Right hindlimb (tissue), 1 donor: ENCODE measurements around the gene AKNAD1.
"Not testable (repeated sequence)": the region's sequence is repeated elsewhere in the genome, so short reads cannot be mapped to it uniquely, and the experiment has no call there.

Source experiments
- DNase-seq: peaks from one replicate; pipeline ENCODE4 v3.0.0-alpha.2; 2018

AKNAD1 gene

GRCh38 chr1:108829498-108829916 is 27.4 kb downstream of the AKNAD1 start:
- DNase-seq: no peak

DNA sequence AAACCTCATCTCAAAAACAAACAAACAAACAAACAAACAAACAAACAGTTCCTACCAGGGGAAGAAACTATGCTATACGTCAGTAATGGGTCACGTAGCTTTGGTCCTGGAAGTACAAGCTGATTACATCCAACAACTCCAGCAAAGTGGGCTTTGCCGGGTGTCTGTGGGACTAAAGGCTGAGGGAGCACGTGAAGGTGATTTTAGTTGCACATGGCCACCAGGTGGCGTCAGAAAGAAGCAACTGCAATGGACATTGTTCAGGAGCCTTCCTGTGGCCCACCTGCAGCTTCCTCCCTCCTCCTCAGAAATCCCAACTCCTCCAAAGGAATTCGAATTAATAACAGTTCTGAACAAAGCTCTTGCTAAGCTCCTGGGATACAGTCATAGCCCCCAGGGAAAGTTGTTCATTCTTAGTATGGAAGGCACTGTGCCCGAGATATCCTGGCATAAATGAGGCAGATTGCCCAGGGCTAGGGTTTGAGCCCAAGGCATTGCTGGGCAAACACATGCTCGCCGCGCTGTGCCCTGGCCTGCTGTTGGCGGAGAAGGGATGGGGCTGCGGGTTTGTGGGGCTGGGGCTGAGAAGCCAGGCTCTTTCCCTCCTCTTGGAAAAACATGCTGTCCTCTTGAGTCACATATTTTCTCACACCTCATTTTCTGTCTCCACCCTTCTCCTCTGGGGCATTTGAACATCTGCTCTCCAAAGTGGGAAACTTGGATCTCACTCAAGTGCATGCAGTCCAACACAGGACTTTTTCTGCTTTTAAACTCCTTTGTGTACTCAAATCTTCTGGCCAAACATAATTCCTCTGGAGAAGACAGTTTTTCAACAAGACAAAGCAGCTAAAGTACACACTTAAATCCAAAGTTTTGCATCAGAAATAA is 28.6 kb downstream of the AKNAD1 start:
- DNase-seq: peak; percentile 79

DNA sequence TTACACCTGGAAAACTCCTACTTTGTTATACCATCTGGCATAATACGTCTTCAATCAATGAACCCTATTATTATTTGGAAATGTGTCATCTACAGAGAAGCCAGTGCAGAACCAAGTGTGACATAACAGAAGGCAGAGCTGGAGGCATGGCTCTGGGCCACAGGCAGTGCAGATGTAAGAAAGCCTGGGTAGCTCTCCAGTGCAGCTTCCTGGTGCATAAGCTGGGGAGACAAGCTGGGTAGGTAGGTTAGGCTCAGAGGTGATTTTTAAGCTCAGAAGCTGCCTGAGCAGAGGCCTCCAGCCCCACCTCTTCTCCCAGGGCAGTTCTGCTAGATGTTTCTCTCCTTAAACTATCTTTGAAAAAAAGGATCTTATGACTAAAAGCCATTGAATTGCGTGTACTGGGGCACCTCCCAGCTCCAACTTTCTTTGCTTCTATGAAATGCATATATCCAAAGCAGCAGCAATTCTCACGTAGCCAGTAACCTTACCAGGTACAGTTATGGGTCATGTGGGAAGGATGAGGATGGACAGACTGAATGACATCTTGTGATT is 30.7 kb downstream of the AKNAD1 start:
- no peak for DNase-seq

GRCh38 chr1:108824051-108824450 is 32.8 kb downstream of the AKNAD1 start:
- DNase-seq: no peak

DNA sequence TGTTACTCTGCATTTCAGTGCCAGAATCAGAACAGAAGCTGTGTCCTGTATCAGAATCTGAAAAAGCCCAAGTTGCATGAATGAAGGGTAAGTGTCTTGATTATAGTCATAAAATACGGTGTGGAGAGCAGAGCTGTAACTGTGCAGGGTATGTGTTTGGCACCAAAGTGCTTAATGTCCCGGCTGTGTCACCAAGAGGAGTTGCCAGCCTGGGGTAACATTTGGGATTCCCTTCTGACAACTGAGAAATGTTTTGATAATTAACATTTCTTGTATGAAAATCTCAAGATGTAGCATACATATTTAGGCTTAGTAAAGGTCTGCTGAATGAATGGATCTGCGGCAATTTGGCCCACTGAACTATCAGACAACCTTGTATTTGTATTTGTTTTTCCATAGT is 33.3 kb downstream of the AKNAD1 start:
- no peak for DNase-seq

- no peak for DNase-seq
Measured at GRCh38 chr1:108819878-108820277, 37.0 kb downstream of the AKNAD1 start.

DNA sequence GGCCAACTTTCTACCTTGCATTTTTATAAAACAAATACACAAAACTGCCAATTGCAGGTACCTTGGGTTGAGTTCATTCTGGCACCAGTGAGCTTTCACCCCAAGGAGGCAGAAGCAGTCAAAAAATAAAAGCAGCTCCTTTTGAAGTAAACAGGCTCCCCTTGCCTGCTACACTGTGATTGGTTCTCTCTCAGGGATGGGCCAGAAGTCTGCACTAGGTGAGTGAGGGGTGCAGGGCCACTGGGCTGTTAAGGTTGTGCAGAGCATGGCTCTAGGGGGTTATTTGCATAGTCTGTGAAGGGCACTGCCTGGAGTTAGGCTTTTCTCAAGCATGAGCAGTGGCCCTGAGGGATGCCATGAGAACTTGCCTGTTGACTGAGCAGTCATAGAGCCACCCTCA is 39.1 kb downstream of the AKNAD1 start:
- no peak for DNase-seq

DNA sequence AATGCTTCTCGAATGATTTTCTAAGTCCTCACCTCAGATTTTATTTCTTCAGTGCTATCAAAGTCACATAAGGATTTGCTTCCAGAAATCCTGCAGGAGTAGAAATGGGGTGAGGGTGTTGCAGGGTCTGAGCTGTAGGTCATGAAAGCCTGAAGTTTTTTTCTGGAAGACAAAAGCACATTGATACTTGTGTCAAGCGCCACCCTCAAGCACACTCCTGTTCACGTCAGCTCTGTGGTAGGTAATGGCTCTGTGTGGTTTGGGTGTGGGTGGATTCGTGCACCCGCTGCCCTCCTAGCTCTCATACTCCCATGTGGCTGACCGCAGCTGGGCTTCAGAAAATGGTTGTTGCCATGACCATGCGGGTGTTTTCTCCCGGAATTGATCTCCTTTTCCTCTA is 39.9 kb downstream of the AKNAD1 start:
- DNase-seq: peak; percentile 83

DNA sequence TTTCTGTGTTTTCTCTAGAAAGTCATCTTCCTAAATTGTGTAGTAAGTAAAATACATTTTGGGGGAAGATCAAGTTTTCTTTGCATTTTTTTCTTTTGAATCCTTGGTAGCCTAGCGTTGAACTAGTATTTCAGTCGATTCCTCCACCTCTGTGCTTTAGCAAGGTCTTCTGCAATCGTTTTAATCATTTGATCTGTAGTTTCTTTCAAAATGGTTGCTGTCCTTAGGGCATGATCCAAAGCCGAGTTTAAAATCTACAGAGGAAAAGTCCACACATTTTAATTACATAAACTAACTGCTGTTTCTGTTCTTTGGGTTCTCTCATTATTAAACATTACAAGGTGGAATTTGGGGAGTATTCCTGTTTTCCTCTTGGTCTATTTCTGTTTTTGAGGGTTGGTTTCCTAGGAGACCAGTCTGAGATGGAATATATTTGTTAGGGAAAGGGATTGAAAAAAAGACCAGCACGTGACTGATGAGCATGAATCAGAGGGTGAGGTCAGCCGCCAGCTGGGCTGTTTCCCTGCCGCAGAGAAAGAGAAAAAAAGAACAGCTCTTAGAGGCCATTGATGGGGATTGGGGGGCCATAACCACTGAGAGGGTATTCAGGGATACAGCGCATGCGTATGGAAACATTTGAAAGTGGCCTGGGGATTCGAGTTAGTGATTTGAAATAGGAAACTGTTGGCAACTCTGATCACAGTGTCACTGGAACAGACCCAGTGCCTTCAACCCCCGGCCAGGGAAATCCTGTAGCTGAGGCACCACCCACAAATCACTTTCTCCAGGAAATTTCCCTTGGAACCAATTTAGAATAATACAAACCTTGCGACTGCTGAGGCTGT is 40.6 kb downstream of the AKNAD1 start:
- DNase-seq: peak; percentile 96

DNA sequence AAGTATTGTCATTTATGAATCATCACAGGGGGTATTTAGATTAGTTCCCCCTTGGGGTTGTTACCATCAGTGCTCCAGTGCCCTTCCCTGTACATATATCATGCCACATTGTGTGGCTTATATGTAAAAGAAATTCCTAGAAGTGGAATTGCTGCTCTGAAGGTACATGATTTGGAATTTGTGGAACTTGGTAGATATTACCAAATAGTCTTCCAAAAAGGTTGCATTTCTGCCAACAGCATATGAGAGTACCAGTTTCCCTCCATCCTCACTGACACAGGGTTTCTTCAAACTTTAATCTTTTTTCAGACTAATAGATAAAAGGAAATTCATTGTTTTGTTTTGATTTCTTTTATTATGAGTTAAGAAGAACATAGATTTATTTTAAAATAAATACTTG is 41.3 kb downstream of the AKNAD1 start:
- DNase-seq: no peak

DNA sequence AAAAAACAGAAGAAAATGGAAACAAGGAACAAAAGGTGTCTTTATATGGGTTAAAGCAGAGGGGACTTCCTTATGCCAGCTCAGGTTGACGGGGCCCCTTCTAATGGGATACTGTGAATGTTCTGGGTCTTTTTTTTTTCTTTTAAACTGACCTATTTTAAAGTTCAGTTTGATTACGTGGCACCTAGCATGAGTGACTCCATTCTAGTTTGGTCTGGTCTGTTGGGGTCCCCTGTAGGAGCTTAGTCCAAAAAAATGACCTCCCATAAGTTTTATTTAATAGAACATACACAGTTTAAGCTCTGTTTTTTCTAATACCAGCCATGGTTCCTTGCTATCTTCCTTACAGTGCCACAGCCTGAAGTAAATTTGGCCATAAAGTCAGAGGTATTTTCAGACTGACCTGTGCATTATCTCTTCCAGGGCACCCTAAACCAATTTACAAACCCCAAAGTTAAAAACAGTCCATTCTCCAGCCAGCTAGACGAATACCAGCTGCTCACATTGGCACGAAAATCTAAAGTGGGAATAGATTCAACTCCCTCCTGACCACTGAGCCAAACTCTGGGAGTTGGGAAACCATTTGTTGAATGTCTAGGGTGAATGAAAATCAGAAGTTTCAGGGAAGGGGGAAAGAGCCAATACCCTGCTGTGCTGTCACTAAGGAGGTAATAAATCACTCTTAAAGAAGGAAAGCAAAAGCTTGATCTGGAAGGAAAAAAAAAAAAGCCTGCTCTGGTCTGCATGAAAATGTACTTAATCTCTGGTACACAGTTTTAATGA is 42.4 kb downstream of the AKNAD1 start:
- peak; percentile 68 for DNase-seq

- DNase-seq: no peak
Measured at GRCh38 chr1:108813326-108813725, 43.6 kb downstream of the AKNAD1 start.

DNA sequence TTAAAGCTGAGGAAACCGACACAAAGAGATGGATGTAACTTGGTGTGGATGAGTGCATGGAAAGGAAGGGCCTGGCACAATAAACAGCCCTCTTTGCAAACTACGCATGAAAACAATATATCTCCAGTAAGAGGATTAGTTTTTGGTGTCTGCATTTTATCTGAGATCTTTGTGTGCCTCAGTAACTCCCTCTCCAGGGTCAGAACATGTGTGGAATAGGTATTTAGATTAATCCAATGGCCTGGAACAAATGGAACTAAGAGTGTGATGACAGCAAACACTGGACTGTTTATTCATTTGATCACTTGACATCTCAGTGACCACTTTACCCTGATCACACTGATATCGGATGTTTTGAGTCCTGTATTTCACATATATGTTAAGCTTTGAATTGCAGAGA is 45.3 kb downstream of the AKNAD1 start:
- no peak for DNase-seq

- DNase-seq: no peak
Measured at GRCh38 chr1:108808438-108808837, 48.5 kb downstream of the AKNAD1 start.

- DNase-seq: no peak
Measured at GRCh38 chr1:108803548-108803947, 53.3 kb downstream of the AKNAD1 start.

GRCh38 chr1:108801101-108801500 is 55.8 kb downstream of the AKNAD1 start:
- no peak for DNase-seq

DNA sequence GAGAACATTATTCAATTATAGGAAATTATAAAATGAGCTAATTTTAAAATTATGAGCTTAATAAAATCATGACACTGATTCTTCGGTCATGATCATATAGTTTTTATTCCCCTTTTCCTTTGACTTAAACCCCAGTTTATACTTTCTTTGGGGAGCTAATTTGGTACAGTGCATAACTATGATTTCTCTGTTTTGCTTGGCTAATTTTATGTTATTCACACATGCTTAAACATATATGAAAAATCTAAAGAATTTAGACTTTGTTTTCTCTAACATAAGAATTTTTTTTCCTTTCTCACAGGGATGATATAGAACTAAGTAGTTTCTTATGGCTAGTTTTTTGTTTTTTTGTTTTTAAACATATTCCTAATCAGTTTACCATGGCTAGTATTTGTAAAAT is 57.9 kb downstream of the AKNAD1 start:
- no peak for DNase-seq

- DNase-seq: no peak
Measured at GRCh38 chr1:108792420-108792819, 64.5 kb downstream of the AKNAD1 start.

- DNase-seq: no peak
Measured at GRCh38 chr1:108791790-108792189, 65.1 kb downstream of the AKNAD1 start.

DNA sequence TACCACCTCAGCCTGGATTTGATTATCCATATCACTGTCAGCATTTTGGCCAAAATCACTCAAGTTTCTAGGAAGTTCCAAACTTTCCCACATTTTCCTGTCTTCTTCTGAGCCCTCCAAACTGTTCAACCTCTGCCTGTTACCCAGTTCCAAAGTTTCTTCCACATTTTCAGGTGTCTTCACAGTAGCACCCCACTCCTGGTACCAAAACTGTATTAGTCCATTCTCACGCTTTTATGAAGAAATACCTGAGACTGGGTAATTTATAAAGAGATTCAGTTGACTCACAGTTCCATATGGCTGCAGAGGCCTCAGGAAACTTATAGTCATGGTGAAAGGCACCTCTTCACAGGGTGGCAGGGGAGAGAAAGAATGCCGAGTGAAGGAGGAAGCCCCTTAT is 71.0 kb downstream of the AKNAD1 start:
- DNase-seq: no peak

DNA sequence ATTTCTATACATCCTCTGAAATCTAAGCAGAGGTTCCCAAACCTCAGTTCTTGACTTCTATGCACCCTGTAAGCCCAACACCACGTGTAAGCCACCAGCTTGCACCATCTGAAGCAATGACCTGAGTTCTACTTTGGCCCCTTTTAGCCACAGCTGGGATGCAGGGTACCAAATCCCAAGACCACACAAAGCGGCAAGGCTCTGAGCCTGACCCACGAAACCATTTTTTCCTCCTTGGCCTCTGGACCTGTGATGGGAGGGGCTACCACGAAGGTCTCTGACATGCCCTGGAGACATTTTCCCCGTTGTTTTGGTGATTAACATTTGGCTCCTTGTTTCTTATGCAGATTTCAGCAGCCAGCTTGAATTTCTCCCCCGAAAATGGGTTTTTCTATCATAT is 71.6 kb downstream of the AKNAD1 start:
- DNase-seq: no peak

- not testable (repeated sequence) for DNase-seq
Measured at GRCh38 chr1:108781575-108781944, 75.3 kb downstream of the AKNAD1 start.
